Stimulated activated CD4-positive, alpha-beta T cell treated with anti-CD3 and anti-CD28 coated beads, Interleukin-15, amount 100 ng/mL, for 48 hours (primary cell): ENCODE data around the gene PTPRR.

Experiments
- DNase-seq, 2 donors: peaks; one replicate each; pipeline ENCODE4 v3.0.0-alpha.2; 2020; ENCODE audit warnings: low read depth in 2 of 2

PTPRR gene

GRCh38 chr12:70607107-70607506, 313.4 kb downstream of the PTPRR start:
- DNase-seq: no peak

GRCh38 chr12:70605976-70606375, 314.6 kb downstream of the PTPRR start:
- DNase-seq: no peak

GRCh38 chr12:70604662-70605061, 315.9 kb downstream of the PTPRR start:
- no peak for DNase-seq

- DNase-seq: no peak
These were observed 317.5 kb downstream of the PTPRR start for GRCh38 chr12:70603044-70603443.

GRCh38 chr12:70598467-70599193, 321.9 kb downstream of the PTPRR start:
- no peak for DNase-seq

- DNase-seq: no peak
These were observed 327.9 kb downstream of the PTPRR start for GRCh38 chr12:70592664-70593063.

- no peak for DNase-seq
These were observed 329.9 kb downstream of the PTPRR start for GRCh38 chr12:70590549-70591226.

GRCh38 chr12:70590051-70590450, 330.5 kb downstream of the PTPRR start:
- peak; percentile 21 to 51 for DNase-seq
